GM20431 (cell line): ENCODE results near the gene SLC40A1.
"Not testable (repeated sequence)": the region's sequence is repeated elsewhere in the genome, so short reads cannot be mapped to it uniquely, and the experiment has no call there.

ENCODE experiments used
- in situ Hi-C: fragments of 300-500 bp; cut with MseI, MboI; formaldehyde crosslinking; loops from one replicate; pipeline ENCODE4 v1.15.0; 2020; ENCODE audit warnings: low sequenced_read_pairs; ENCODE audit not compliant: unreplicated experiment

Gene SLC40A1

DNA sequence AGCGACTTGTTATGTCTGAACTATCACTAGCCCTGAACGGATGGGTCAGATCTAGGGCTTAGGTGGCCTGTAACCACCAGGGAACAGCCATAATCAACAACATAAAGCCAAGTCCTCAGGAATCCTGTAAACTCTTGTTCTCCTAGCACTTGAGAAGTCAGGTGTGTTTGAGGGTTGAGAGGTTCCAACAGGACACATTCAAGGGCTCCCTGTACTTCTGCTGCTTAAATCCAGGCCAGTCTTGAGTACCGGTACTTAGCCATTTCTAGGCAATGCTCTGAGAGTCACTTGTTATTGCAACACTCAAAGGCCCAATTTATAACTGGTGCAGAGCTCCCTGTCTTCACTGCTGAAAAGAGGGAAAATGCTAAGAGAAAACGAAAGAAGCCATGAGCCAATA lies 21.6 kb upstream of the SLC40A1 start:
- in situ Hi-C loops, result no loop called here

GRCh38 chr2:189601652-189602051 lies 21.1 kb upstream of the SLC40A1 start:
- in situ Hi-C loops, result not testable (repeated sequence)

DNA sequence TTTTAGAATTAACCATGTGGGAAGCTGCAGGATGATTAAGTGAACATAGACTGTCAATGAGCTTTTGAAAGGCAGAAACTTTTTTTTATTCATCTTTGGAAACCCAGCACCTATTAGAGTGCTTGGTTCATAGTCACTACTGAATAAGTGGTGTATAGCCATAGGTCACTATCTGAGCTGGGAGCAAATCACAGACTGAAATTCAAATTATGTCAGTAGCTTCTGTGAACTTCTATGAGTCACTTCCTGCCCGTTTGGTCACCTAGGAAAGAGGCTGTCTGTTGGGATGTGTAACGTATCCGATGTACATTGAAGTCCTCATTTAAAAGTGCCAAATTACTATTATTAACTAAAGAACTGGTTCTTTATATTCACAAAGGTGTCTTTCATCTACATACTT lies 20.5 kb upstream of the SLC40A1 start:
- in situ Hi-C loops, result no loop called here

- in situ Hi-C loops, result no loop called here
These were observed 18.7 kb upstream of the SLC40A1 start for GRCh38 chr2:189599245-189599644.

- in situ Hi-C loops, result no loop called here
These were observed 14.8 kb upstream of the SLC40A1 start for GRCh38 chr2:189595417-189595816.

DNA sequence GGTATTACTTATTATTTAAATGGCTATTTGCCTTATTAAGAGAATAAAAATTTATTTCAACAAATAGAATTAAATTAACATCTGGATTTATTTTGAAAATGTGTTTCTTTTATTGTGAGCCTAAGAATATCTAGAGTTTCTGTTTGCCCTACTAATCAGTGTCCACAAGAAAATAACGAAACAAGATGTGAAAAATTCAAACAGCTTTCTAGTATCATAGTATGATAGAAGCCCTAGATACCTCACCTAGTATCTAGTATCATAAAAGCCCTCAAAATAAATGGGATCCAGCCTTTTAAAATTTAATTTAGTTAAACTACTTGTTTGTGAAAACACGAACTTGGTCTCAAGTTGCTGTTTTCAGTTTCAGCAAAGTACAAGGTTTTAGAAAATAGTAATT lies 13.7 kb upstream of the SLC40A1 start:
- in situ Hi-C loops, result no loop called here

- in situ Hi-C loops, result no loop called here
These were observed 12.5 kb upstream of the SLC40A1 start for GRCh38 chr2:189593115-189593514.

GRCh38 chr2:189592353-189592984 lies 11.9 kb upstream of the SLC40A1 start:
- in situ Hi-C loops, result no loop called here

DNA sequence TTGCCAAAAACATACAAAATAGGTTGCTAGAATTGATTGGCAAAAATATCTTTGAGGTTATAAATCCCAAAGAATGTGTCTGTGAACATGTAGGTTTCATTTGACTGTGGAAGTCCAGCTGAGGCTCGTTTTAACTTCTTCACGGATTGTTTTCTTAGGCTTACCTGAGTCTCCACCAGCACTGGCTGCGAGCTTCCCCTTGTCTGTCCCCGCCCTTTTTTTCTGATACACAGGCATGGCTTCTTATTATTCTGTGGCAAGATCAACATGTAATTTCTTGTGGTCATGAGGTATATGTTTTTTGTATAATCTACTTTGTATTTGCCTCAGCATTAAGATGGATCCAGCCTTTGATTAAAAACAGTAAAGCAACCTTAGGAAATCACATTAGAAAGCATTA lies 7.2 kb upstream of the SLC40A1 start:
- in situ Hi-C loops, result no loop called here

- in situ Hi-C loops, result no loop called here
These were observed 4.7 kb upstream of the SLC40A1 start for GRCh38 chr2:189585226-189585756.

GRCh38 chr2:189584686-189585085 lies 4.1 kb upstream of the SLC40A1 start:
- in situ Hi-C loops, result no loop called here

GRCh38 chr2:189583227-189584198 lies 2.9 kb upstream of the SLC40A1 start:
- in situ Hi-C loops, result no loop called here

GRCh38 chr2:189582809-189583192 lies 2.2 kb upstream of the SLC40A1 start:
- in situ Hi-C loops, result no loop called here

DNA sequence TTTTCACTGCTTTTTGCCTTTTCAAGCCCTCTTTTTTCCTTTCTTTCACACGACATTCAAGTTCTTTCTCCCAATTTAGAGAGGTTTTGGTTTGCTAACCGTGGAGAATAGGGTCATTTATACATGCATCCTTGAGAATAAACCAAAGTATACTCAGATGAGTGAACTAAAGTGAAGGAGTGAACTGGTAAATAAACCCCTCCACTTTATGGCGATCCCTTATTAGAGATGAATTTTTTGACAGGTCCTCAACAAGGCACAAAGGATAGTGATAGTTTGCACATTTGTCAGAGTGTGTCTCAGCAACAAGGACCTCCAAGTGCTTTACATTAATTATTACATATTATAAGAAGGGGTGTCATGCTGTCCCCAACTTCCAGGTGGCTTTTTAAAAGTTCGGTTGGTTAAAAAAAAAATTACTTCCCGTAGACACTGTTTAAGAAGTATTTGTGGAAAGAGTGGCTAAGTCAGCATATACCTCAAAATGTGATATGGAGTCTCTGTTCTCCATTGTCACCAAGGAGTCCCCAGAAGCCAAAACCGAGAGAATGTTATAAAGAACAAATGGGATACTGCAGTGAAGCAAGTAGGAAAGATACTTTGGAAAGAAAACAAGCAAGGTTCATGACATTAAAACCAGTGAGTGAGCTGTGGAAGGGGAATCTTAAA lies 1.7 kb upstream of the SLC40A1 start:
- in situ Hi-C loops, result no loop called here

- in situ Hi-C loops, result no loop called here
These were observed 961 bp upstream of the SLC40A1 start for GRCh38 chr2:189581354-189582139.

DNA sequence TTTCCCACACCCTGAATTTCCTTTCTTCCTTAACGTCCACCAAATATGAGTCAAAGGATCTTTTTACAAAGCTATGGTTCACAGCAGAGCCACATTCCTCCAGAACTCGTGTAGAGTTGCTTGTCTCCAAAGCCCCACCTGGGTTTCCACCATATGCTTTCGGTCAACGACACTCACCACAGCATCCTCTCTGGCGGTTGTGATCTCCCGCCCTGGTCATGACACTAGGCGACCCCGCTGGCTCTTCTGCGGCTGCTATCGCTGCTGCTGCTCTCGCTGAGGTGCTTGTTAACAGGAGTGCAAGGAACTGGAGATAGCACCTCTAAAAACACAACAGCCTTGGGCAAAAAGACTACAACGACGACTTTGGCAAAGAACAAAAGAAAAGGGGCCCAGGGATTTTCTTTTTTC lies 340 bp downstream of the SLC40A1 start:
- in situ Hi-C loops, result no loop called here

GRCh38 chr2:189579585-189580186 lies 900 bp downstream of the SLC40A1 start:
- in situ Hi-C loops, result no loop called here

GRCh38 chr2:189578272-189578950 lies 2.2 kb downstream of the SLC40A1 start:
- in situ Hi-C loops, result no loop called here

GRCh38 chr2:189577121-189577520 lies 3.5 kb downstream of the SLC40A1 start:
- in situ Hi-C loops, result no loop called here
